Measurements from ENCODE around the gene CD96. TPM values are rescaled to one million over a fixed set of nuclear protein-coding genes. Genes with fewer than 3 reads are reported as not detected.

CD96 gene
- total RNA-seq, 1 donor from 2014 or later: not detected

- no peaks in the 10 kb centered on the region for H3K36me3 Mint-ChIP-seq
- H3K4me3 Mint-ChIP-seq: no peak overlapping the region
- TF ChIP-seq CTCF (conservative IDR thresholded peaks at IDR 0.05): no peak
- no peaks in the 10 kb centered on the region for H3K4me1 Mint-ChIP-seq (ENCODE audit: unreplicated experiment)
- H3K27me3 Mint-ChIP-seq: no peaks in the 10 kb centered on the region
- H3K9me3 Mint-ChIP-seq: peaks cover 5% of the 10 kb centered on the region
- H3K27ac Mint-ChIP-seq: peak overlapping the region; percentile 69
- DNase-seq (ENCODE audit: extremely low spot score, unreplicated experiment): no peak
These were observed 51.7 kb downstream of the CD96 start for GRCh38 chr3:111593666-111594065.

DNA sequence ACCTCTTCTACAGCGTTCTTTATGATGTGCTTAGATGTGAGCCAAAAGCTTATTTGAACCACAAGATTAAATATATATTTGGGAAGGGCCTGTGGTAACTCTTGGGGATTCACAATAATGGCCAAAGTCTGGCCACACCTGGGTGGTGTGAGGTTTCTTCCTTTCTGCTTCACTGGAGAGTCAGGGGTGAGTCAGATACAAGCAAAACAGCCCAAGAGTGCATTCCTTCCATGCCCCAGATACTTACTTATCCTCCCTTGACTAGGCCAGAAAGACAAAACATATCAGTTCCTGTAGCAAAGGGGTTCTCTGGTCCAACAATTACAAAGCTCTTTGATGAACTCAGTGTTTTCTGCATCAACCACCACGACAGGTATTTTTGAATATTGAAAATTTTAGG, 52.2 kb downstream of the CD96 start:
- Mint-ChIP-seq H3K9me3 (peaks cover 3% of the 10 kb centered on the region), H3K36me3 (no peaks in the 10 kb centered on the region), H3K27me3 (no peaks in the 10 kb centered on the region), H3K4me3 (peak overlapping the region; percentile 58), H3K27ac (peak overlapping the region; percentile 69), H3K4me1 (ENCODE audit: unreplicated experiment) (no peaks in the 10 kb centered on the region)
- no peak for TF ChIP-seq CTCF (conservative IDR thresholded peaks at IDR 0.05)
- no peak for DNase-seq (ENCODE audit: extremely low spot score, unreplicated experiment)

DNA sequence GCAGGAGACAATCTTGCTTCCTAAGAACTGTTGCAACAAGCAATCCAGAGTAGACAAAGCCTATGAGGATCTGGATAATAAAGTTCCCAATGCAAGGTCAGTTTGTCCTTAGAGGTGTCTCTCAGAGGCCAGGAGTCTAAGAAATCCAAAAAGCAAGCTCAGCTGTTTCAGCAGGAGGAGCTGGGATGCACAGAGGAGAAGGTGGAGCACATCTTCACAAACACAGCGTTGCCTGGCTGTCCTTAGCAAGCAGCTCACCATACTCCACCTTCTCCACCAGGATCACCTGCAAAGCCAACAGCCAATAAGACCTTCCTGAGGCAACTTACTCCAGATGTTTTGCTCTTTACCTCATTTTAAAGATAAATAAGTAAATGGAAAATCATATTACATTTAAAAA, 52.8 kb downstream of the CD96 start:
- no peak overlapping the region for H3K4me3 Mint-ChIP-seq
- no peak for DNase-seq (ENCODE audit: extremely low spot score, unreplicated experiment)
- no peaks in the 10 kb centered on the region for H3K4me1 Mint-ChIP-seq (ENCODE audit: unreplicated experiment)
- no peak for TF ChIP-seq CTCF (conservative IDR thresholded peaks at IDR 0.05)
- H3K27me3 Mint-ChIP-seq: no peaks in the 10 kb centered on the region
- no peaks in the 10 kb centered on the region for H3K9me3 Mint-ChIP-seq
- peak overlapping the region; percentile 80 for H3K27ac Mint-ChIP-seq
- H3K36me3 Mint-ChIP-seq: no peaks in the 10 kb centered on the region

DNA sequence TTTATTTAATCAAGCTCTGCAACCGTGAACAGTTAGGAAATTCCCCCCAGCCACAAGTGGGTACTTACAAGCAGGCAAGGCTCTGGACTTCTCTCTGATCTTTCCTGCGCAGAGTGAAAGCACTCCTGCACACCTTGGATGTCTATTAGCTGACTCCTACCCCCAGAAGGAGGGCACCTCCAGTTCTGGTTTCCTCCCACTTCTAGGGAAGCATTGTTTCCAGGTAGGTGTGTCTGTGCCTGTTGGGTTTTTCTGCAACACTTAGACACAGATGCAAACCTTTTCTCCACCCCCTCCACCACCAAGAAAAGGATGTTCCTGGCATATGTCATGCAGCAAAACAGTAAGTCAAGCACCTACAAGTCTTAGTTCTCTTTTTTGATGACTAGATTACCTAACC, 53.2 kb downstream of the CD96 start, which contains the start of gene ZBED2:
ZBED2 (minus strand) TSS at position 115 of the 400 bp plus-strand sequence. CDS start 1,145 bp downstream, outside the sequence.
- DNase-seq (ENCODE audit: extremely low spot score, unreplicated experiment): no peak
- Mint-ChIP-seq H3K27ac (peak within 1 kb of the TSS; percentile 80), H3K9me3 (no peaks in the 10 kb centered on the region)

DNA sequence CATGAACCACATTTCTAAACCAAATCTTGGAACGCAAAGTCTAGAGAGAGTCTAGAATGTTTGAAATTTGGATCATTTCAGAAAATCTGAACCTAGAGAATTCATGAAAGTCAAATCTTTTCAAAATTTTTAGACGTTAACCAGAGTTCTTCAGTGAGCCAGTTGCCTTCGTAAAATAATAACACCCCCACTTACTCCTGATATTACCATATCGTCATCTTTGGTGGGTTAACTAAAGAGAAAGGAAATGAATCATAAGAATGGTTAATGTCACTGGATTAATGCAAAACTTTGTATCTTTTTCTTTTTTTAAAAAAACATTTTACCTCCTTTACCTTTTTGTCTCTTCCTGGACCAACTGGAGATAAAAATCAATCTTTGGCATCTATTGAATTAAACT, 54.3 kb downstream of the CD96 start:
- DNase-seq (ENCODE audit: extremely low spot score, unreplicated experiment): no peak
- no peak overlapping the region for H3K27ac Mint-ChIP-seq
- H3K4me3 Mint-ChIP-seq: no peak overlapping the region
- H3K9me3 Mint-ChIP-seq: no peaks in the 10 kb centered on the region
- H3K27me3 Mint-ChIP-seq: no peaks in the 10 kb centered on the region
- H3K4me1 Mint-ChIP-seq (ENCODE audit: unreplicated experiment): no peaks in the 10 kb centered on the region
- H3K36me3 Mint-ChIP-seq: no peaks in the 10 kb centered on the region
- TF ChIP-seq CTCF (conservative IDR thresholded peaks at IDR 0.05): no peak

More for the DNA sequence above, 53.2 kb downstream of the CD96 start, which contains the start of gene ZBED2:
- H3K36me3 Mint-ChIP-seq: no peaks in the 10 kb centered on the region
- H3K4me3 Mint-ChIP-seq: peak within 1 kb of the TSS; percentile 75
- no peaks in the 10 kb centered on the region for H3K4me1 Mint-ChIP-seq (ENCODE audit: unreplicated experiment)
- no peaks in the 10 kb centered on the region for H3K27me3 Mint-ChIP-seq
- no peak for TF ChIP-seq CTCF (conservative IDR thresholded peaks at IDR 0.05)

DNA sequence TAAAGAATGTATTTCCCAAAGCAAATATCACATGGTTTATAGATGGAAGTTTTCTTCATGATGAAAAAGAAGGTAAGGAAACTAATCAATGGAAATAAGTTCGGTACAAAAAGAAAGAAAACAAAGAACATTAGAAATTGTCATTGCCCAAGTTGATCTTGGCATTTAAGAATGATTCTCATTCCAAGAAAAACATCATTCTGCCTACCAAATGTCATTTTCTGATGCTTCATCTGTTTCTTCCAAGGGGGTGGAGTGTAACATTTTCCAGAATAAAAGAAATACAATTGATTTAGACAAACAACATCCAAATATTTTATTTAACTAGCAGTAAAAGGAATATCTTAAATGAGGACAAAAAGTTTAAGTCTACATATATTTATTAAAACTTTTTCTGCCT, 56.1 kb downstream of the CD96 start:
- Mint-ChIP-seq H3K4me3 (no peak overlapping the region), H3K4me1 (ENCODE audit: unreplicated experiment) (no peaks in the 10 kb centered on the region), H3K9me3 (no peaks in the 10 kb centered on the region), H3K27ac (no peak overlapping the region), H3K36me3 (no peaks in the 10 kb centered on the region), H3K27me3 (no peaks in the 10 kb centered on the region)
- TF ChIP-seq CTCF (conservative IDR thresholded peaks at IDR 0.05): no peak
- no peak for DNase-seq (ENCODE audit: extremely low spot score, unreplicated experiment)
